GM12801 (cell line): Measurements from ENCODE around the gene MMP17.

Source experiments
- TF ChIP-seq, protein P1 (sequence below): IDR thresholded peaks from one replicate; pipeline ENCODE4 v1.5.1; 2011; ENCODE audit warnings: control low read depth; ENCODE audit not compliant: insufficient read length; ENCODE audit errors: extremely low read depth

Gene MMP17

DNA sequence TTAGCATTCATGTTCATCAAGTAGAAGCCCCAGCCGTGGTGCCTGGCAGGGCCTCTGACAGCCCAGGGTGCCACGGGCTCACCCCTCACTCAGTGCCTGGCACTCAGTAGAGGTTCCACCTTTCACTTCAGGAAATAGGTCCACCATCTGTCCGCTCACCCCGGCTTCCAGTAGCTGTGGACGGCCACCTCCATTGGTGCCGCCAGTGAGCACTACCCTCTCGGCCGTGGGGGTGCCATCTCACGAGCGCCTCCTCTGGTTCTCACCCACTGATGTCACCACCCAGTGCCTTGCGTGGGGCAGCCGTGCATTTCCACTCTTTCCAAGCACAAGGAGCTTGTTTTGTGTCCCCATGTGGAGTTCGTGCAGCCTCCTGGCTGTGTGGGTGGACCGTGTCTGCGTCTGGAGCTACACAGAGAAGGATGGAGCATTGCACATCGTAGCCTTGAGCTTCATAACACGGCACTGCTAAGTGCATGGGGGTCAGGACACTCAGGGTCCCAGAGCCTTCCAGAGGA lies 41.0 kb upstream of the MMP17 start:
- TF ChIP-seq, protein P1, sequence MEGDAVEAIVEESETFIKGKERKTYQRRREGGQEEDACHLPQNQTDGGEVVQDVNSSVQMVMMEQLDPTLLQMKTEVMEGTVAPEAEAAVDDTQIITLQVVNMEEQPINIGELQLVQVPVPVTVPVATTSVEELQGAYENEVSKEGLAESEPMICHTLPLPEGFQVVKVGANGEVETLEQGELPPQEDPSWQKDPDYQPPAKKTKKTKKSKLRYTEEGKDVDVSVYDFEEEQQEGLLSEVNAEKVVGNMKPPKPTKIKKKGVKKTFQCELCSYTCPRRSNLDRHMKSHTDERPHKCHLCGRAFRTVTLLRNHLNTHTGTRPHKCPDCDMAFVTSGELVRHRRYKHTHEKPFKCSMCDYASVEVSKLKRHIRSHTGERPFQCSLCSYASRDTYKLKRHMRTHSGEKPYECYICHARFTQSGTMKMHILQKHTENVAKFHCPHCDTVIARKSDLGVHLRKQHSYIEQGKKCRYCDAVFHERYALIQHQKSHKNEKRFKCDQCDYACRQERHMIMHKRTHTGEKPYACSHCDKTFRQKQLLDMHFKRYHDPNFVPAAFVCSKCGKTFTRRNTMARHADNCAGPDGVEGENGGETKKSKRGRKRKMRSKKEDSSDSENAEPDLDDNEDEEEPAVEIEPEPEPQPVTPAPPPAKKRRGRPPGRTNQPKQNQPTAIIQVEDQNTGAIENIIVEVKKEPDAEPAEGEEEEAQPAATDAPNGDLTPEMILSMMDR: no peak

DNA sequence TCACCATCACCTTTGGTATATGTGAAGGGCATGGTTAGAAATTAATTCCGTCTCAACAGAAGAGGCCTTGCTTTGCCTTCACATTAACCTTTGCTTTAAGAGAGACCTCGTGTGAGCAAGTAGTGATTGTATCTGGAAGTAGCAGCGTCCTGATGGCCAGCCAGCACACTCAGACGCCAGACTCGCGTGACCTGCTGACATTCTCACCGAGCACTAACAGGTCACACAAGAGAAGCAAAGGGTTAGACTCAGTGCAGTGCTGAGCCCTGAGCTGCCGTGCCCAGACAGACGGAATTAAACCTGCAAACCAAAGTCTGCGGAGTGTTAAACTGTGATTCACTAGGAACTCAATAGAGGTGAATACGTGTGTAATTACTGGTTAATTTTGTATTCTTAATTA lies 40.1 kb upstream of the MMP17 start:
- TF ChIP-seq, protein P1: no peak

DNA sequence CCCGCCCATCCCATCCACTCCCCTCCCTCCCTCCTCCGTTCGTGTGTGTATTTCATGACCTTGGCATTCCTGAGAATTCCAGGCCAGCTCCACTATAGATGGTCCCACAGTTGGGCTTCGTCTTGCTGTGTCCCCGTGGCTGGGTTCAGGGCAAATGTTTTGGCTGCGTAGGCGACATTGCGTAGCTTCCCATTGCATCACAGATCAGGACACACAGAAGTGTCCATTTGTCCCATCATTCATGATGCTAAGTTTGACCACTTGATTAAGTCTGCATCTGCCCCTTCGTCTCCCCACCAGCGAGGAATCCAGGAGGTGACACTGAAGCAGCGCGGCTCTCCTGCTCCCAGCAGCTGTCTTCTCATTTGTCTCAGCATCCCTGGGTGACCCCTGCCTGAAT lies 38.6 kb upstream of the MMP17 start:
- TF ChIP-seq, protein P1: no peak

DNA sequence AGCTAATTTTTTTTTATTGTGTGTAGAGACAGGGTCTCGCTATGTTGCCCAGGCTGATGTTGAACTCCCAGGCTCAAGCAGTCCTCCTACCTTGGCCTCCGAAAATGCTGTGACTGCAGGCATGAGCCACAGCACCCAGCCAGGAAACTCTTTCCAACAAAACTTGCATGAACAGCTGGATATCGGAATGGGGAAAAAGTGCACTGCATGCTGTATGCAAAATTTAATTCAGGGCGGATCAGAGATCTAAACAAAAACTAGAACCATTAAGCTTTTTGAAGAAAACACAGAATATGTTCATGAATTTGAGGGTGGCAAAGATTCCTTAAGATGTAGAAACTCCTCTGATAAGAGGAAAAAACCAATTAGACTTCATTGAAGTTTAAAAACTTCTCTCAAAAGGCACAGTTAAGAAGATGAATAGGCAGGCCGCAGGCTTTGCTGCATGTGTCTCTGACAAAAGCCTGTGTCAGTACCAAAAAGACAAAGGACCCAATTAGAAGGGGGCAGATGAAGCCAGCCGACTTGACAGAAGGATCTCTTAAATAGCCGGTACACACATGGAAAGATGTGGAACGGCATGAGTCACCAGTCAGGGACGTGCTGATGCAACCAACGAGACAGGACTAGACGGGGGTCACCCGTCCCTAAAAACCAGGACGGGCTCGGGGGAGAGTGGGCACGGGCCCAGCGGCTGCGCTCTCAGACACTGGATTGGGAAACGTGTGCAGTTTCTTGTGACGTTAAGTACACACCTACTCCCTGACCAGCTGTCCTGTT lies 34.8 kb upstream of the MMP17 start:
- TF ChIP-seq, protein P1: no peak

DNA sequence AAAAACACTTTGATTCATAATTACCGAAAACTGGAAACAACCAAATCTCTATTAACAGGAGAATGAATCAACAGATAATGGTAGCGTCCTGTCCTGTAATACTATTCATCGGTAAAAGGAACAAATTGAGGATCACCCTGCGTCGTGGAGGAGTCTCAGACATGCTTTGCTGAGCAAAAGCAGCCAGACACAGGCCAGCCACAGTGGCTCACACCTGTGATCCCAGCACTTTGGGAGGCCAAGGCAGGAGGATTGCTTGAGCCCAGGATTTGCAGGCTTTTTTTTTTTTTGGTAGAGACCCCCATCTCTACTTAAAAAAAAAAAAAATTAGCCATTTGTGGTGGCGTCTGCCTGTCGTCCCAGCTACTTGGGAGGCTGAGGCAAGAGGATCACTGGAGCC lies 34.1 kb upstream of the MMP17 start:
- TF ChIP-seq, protein P1: no peak

DNA sequence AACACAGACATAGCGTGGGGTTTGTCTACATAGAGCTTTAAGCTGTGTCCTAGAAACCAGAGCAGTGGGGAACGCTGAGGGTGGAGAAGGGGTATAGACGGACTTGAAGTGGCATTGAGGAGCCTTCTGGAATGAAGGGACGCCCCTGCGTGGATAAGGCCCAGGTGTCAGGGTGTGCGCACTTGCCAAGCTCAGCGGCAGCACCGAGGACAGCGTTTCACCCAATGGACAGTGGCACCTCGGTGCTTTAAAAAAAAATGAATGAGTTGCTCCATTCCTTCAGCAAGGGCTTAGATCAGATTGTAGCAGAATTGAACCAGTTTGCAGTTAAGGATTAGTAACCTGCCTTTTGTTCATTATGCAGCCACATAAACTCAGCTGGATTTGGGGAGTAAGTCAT lies 33.6 kb upstream of the MMP17 start:
- TF ChIP-seq, protein P1: no peak

DNA sequence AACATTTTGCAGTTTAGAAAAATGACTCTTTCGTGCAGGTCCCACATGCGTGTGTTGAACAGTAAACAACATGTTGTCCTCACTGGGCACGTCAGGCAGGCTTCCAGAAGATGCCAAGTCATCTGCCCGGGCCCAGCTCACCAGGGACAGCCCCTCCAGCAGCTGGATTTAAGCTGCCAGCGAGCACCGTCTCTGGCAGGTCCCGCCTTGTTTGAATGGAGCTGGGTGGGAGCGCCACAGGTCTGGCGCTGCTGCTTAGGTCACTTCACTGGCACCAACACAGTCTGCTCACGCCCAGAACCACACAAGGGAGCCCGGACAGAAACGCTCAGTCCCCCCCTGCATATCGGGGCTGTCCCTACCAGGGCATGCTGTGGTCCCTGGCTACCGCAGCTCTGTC lies 33.1 kb upstream of the MMP17 start:
- TF ChIP-seq, protein P1: no peak
